Stimulated activated CD8-positive, alpha-beta memory T cell treated with anti-CD3 and anti-CD28 coated beads, Interleukin-12 subunit alpha, Interleukin-12 subunit beta, amount 100 ng/mL, for 4 hours (primary cell): ENCODE data around the gene KLHDC4.
"Not testable (repeated sequence)": the region's sequence is repeated elsewhere in the genome, so short reads cannot be mapped to it uniquely, and the experiment has no call there.

Experiments
- DNase-seq: peaks from one replicate; pipeline ENCODE4 v3.0.0-alpha.2; 2020; ENCODE audit warnings: low read depth

KLHDC4 gene

DNA sequence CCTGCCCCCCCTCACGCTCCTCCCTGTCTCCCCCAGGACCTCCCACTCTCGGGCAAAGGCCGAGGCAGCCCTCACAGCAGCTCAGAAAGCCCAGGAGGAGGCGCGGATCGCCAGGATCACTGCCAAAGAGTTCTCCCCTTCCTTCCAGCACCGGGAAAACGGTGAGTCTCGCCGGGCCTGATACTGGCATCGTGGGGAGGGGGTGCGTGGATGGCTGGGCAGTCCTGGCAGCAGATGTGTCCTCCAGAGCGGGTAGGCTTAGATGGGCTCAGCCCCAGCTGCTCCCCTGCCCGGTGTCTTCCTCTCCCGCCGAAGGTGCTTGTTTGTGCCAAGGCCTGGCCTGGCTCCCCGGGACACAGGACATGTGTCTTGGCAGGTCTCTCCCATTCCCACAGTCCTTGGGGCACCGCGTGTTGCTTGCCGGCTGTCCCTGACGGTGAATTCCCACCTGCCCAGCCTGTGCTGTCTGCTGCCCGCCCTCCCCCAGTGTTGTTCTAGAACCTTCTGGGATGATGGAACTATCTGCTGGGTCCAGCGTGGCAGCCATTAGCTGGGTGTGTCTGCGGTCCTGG lies 81.6 kb downstream of the KLHDC4 start:
- DNase-seq = no peak

DNA sequence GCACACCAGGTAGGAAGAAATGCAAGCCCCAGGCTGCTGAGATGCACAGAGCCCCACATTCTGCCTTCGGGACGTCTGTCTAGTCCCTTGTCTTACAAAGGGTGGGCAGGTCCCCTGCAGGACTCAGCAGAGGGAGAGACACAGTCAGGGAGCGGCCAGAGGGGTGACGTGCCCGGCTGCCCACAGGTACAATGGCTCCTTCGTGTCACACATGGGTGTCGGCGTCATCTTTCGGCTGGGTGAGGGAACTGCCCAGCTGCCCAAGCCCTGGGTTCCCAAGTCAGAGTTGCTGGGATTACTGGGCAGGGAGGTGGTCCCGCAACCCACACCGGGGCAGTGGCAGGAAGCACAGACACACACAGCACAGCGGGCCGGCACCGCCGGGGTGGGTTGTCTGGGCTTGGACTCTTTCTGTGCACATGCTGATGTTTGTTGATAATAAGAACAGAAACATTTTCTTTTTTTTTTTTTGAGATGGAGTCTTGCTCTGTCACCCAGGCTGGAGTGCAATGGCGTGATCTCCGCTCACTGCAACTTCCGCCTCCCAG lies 82.9 kb downstream of the KLHDC4 start:
- no peak for DNase-seq

DNA sequence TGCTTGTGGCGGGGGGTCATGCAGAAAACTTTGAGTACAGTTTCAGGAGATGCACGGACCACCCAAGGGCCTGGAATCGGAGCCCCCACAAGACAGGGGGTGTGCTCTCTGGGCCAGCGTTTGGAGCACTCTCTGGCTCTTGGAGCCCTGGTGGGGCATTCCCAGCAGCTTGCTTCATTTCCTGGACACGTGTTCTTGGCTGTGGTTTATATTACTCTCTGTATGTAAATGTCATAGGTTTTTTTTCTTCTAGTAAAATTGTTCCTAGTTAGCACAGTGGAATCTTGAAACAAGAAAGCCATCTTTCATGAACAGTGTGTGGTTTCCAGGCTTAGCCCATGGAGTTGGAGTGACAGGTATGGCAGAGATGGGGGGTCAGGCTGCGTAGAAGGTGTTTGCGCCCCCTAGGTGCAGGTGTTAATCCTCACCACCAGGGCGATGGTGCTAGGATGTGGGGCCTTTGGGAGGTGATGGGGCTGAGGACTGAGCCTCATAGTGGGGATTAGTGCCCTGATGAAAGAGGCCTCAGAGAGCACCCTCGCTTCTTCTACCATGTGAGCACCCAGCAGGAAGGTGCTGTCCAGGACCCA lies 83.7 kb downstream of the KLHDC4 start:
- no peak for DNase-seq

DNA sequence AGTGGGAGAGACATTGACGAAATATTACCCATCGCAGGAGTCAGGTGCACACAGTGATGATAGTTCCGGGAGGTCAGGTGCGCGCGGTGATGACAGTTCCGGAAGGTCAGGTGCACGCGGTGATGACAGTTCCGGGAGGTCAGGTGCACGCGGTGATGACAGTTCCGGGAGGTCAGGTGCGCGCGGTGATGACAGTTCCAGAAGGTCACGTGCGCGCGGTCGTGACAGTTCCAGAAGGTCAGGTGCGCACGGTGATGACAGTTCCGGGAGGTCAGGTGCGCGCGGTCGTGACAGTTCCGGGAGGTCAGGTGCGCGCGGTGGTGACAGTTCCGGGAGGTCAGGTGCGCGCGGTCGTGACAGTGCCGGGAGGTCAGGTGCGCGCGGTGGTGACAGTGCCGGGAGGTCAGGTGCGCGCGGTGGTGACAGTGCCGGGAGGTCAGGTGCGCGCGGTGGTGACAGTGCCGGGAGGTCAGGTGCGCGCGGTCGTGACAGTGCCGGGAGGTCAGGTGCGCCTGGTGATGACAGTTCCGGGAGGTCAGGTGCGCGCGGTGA lies 84.7 kb downstream of the KLHDC4 start:
- DNase-seq = not testable (repeated sequence)

DNA sequence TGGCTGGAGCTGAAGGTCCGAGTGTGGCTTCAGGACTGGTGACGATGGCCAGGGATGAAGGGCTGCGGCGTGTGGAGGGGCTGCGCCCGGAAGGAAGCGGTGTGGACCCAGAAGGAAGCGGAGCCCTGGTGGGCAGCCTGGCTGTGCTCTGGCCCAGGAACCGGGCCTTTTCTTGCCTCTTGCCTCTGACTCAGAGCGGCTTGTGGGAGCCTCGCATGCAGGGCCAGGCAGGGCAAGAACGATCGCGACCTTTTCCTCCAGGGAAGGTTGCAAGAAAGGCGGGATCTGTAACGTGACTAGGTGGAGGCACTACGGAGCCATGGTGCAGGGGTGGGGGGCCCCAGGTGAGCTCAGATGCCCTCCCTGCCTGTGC lies 85.5 kb downstream of the KLHDC4 start:
- no peak for DNase-seq

DNA sequence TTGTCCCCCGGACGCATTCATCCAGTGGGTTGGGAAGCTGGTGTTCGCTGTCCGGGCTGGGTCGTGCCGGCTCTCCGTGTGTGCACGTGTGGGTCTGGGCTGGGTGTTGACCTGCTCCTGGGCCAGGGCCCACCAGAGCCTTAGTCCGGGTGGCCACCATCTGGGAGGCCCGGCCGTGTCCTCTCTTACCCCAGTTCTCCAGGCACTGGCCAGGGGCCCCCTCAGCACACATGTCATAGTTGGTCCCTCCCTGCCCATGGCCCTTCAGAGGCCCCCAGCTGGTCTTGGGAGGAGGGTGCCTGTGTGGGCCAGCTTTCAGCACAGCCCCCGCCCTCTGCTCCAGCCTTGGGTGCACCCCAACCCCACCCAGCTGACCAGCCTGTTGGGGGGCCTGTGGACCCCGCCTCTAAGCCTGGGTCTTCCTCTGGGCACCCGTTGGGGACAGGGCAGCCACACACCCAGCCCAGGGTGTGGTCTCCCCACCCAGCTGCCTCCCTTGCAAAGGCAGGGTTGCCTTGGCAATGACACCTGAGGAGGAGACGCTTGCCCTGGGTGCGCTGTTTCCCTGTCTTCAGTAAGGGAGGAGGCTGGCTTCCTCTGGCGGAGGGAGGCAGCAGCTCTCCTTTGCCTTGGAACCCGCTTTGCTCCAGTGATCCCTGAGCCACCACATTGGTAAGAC lies 86.1 kb downstream of the KLHDC4 start:
- no peak for DNase-seq

DNA sequence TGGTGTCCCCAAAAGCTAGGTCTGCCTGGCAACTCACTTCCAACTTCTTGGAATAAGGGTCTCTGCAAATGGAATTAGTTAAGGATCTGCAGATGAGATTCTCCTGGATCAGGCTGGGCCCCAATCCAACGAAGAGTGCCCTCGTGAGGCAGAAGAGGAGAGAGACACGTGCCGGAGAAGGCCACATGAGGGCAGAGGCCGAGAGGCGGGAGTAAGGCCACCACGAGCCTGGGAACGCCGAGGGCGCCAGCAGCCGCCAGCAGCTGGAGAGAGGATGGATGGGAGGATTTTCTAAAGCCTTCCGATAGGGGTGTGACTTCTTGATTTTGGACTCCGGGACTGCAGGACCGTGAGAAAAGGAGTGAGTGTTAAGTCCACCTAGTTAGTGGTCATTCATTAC lies 87.2 kb downstream of the KLHDC4 start:
- no peak for DNase-seq

DNA sequence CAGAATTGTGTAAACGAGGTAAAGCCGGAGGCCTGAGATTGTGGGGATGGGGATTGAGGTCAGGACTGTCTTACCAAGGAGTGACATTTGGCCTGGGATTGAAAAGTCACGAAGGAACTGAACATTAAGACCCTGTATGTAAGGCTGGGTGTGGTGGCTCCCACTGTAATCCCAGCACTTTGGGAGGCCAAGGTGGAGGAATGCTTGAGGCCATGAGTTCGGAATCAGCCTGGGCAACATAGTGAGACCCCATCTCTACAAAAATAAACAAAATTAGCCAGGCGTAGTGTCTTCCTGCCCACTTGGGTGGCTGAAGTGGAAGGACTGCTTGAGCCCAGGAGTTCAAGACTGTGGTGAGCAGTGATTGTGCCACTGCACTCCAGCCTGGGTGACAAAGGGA lies 88.0 kb downstream of the KLHDC4 start:
- no peak for DNase-seq

DNA sequence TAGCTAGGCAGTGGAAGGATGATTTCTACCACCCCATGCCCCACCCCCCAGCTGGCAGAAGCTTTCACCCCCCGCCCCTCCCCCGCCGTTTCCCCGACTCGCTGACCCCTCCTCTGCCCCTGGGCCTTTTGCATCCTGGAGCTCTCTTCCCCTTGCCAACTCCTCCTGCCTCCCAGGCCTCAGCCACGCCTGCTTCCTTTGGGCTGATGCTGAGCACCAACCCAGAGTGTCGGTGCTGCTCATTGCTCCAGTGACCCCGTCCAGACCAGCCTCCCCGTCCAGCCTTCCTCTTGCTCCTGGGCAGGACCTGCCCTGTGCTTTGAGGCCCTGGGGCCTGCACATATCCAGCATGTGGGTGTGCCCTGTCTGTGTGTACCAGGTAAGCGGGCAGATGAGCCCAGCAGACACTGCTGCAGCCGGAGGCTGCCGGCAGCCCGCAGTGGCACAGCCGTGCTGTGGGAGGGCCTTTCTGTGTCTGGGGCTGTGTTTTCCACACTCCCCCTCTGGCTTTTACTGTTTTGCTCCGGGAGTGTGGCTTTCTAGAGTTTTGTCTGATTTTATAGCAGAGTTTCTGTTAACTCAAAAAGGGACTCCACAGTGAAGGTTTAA lies 90.6 kb downstream of the KLHDC4 start:
- no peak for DNase-seq

DNA sequence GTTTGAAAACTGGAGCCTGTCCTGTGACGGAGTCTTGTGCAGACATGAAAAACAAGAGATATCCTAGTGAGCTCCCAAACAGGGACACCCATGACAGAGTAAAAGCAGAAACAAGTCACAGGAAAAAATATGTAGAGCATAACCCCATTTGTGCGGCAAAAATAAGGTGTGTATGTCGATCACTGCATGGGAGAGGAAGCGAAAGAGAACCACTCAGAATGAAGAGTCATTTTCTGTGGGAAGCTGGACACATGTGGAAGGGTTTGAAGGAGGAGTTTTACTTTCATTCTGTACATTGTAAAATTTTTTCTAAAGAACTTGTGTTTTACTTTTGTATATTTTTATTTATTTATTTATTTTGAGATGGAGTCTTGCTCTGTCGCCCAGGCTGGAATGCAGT lies 91.4 kb downstream of the KLHDC4 start:
- DNase-seq = no peak

DNA sequence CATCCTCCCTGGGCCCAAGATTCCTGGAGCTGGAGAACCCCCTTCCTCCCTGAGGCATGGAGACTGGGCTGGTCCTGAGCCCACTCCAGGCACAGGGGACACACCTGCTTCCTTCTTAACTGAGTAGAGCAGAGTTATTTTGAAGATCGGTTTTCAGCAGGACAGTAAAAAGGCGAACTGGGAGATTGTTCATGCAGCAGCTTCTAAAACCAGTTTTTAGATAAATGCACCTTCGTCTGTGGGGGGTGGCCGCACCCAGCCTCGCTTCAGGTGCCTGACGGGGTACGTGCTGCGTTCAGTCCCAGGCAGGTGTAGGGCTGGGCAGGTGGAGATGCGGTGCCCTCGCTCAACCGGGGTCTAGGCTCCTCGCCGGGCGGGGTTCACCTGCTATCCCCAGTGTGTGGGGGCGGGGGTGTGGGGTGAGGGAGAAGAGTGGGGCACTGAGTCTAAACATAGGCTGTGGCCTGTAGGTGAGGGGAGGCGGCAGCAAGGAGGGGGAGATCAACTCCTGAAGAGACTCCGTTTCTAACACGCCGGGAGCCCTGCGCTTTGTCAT lies 94.0 kb downstream of the KLHDC4 start:
- no peak for DNase-seq

DNA sequence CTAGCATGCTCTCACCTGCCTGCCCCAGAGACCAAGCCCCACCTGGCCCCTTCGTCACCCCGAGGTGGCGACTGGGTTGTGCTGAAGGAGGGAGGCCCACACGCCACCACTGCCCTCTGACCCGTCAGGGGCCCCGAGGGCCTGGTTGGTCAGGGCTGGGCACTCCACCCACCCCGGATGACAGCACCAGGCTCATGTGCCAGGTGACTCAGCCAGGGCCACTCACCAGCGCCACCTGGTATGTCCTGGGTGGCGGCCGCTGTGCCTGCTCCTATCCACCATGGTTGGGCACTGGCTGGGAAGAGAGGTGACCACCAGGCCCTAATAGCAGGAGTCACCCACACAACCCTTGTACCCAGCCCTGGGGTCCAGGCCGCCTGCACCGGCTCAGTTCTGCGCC lies 94.6 kb downstream of the KLHDC4 start:
- DNase-seq = no peak

DNA sequence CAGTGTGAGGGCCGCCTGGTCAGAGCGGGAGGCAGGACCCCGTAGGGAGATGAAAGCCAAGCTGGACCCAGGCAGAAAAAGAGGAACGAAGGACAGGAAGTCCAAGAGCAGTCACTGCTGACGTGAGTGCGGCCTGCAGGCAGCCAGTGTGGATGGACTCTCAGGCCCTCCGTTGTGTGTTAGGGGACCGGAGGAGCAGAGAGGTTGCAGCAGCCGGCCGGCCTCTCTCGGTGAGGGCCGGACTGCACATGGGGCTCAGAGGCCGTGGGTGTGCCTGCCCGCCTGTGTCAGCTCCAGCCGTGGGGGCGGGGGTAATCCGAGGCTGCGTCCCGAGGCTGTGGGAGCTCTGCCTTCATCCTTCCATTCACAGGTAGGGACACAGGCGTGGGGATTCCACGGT lies 96.1 kb downstream of the KLHDC4 start:
- no peak for DNase-seq

DNA sequence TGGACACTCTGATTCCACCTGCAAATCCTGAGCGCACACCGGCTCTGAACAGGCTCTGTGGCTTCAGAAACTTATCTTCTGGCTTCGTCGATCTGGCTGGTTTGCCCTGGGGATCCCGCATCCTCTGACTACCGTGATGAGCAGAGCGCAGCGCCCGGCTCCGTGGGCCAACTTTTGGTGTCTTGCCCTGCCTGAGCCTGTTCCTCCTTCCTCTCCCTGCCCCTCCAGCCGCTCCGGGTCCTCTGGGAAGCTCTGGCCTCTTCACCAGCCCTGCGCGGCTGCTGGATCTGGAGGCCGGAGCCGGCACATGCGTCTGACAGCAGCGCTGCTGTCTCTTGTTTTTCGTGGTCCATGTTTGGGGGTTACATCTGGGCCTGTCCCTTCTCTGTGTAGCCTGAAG lies 97.8 kb downstream of the KLHDC4 start:
- no peak for DNase-seq

DNA sequence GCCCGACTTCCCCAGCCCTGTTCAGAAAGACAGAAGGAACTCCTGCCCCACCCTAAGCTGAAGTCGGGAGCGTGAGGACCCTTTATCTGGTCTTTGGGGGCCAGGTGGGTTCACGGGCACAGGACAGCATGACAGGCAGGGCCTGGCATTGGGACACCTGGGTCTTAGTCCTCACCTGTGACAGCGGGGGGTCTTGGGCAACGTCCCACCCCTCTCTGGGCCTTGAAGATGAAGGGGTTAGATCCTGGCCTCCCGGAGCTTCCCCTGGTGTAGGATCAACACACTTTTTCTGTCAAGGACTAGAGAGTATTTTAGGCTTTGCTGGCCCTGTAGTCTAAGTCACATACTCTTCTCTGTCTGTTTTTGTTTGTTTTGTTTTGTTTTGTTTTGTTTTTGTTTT lies 98.3 kb downstream of the KLHDC4 start:
- DNase-seq = no peak

DNA sequence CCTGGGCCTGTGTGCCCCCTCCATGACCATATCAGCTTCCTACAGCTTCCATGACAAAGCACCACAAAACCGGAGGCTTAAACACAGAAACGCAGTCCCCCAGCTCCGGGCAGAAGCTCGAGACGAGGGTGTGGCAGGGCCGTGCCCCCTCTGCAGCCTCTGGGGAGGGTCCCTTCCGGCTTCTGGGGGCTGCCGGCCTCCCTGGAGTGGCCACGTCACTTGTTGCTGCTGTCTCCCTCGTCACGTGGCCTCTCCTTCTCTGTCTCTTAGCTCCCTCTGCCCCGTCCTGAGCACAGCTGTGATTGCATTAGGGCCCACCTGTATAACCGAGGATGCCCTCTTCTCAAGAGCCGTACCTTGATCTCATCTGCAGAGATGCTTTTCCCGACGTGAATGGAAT lies 98.9 kb downstream of the KLHDC4 start:
- no peak for DNase-seq

DNA sequence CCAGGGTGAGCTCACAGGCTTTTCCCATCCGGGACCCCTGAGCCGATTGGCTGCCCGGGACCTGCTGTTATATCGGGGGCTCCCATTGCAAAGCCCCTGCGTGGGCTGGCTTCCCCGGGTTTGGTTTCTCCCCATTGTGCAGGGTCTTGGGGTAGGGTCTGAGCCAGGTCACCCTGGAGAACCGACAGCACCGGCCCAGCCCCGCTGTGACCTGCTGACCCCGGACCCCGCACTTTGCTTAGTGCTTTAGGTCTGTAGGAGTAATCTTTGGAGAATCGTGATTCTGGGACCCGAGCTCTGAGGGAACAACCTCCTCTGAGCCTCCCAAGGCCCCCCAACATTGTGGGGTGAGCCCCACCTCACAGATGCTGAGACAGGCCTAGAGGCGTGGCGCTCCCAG lies 100.6 kb downstream of the KLHDC4 start:
- DNase-seq = no peak

DNA sequence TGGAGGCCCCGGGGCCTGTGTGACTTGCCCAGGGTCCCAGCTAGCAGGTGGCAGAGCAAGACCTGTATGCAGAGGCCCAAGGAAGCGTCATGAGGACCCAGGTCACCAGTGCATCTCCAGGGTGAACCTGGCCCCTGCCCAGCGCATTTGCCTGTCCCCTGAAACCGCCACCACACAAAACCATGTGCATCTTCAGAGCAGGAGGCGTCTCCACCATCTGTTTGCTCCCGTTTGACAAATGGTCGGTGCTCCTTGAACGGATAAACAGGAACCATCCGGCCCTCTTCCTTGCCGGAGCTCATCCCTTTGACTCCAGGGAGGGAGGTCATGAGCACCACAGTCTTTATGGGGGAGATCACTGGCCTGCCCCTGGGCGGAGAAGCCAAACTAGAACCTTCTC lies 101.0 kb downstream of the KLHDC4 start:
- no peak for DNase-seq

DNA sequence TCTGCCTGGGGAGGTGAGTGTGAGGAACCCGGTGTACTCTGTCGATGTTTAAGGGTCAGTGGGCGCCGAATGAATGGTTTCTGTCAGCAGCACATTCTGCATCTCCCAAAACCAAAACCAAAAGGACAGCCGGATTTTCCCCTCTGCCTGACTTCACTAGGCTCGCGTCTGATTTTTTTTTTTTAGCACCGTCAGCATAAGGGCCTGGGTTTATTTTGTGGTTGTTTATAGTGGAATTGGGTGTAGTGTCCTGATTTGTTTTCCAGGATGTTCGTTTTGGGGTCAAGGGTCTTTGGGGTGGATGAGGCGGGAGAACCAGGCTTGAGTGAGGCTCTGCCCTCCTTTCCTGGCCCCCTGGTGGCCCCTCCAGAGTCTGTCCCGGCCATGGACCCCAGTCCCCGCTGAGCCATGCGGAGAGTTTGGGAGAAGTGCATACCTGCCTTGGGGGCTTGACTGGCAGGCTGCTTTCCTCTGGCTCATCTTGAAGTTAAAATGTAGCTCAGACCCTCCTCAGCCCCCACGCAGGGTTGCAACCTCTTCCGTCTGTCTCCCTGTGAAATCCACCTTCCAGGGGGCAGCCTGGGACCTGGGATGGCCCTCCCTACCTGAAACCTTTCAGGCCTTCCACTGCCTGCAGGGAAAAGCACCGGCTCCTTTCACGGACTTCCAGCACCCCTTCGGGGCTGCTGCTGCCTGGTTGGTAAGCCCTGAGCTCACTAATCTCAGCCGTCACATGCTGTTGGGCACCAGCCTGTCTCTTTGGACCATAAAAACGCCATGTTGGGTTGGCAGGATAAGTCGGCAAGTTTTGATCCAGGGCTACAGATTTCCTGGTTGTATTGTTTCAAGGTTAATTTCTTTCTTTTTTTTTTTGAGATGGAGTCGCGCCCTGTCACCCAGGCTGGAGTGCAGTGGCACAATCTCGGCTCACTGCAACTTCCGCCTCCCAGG lies 103.3 kb downstream of the KLHDC4 start:
- no peak for DNase-seq

DNA sequence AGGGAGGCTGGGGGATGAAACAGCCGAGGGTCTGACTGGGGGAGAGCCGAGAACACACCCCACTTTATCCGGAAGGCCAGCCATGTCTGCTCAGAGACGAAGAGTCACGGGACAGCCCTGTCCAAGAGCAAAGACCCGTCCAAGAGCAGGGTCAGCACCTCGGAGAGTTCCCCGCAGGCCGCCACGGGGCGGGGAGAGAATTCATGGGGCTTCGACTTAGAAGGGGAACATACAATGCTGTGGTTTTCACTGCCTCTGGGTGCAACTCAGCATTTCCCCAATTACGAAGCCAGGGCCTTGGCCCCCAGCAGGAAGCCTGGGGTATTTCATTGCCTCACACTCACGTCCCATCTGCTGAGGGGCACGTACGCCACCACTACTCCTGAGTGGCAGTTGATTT lies 104.2 kb downstream of the KLHDC4 start:
- DNase-seq = peak; percentile 3

DNA sequence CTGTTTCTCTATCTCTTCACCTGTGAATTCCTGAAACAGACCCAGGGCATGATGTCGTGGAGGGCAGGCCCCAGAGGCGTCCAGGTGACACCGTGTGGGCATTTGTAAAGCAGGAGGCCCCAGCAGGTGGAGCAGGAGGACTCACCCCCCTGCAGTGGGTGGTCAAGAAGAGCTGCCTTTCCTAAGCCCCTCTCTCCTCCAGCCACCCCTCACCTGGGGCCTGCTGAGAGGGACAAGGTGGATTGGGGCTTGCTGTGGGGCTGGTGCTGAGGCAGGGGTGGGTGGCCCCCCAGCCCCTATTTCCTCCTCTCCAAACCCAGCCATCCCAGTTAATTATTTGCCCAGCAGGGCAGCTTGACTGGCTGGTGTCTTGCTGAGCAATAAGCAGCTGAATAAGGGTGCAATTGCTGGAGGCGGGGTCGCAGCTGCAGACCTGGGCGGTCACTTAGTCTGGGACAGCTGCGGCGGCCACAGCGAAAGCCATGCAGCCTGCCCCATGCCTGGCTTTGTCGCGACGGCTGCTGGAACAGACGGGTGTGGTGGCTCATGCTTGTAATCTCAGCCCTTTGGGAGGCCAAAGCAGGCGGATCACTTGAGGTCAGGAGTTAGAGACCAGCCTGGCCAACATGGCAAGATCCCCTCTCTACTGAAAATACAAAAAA lies 107.1 kb downstream of the KLHDC4 start:
- DNase-seq = no peak
